Tibial nerve (tissue), 4 donors: ENCODE results near the gene B4GALNT1.

Experiments
- CTCF ChIP-seq, 5 experiments: fragments of 200-600 bp in 3 of 5; fragments of 450-650 bp in 2 of 5; sonication (generic) in 3 of 5; IDR thresholded peaks; one replicate each; pipeline ENCODE4 v1.5.1; 2016 to 2019; ENCODE audit warnings: antibody characterized with exemption in 5 of 5, mild to moderate bottlenecking in 3 of 5, moderate library complexity in 2 of 5
- EP300 ChIP-seq, 2 donors: sonication (generic); formaldehyde crosslinking; IDR thresholded peaks; one replicate each; pipeline ENCODE4 v1.6.1; 2017; ENCODE audit warnings: antibody characterized with exemption in 2 of 2, mild to moderate bottlenecking in 1 of 2
- POLR2A ChIP-seq, 2 donors: fragments of 450-650 bp; IDR thresholded peaks; one replicate each; pipeline ENCODE4 v1.6.1; 2017; ENCODE audit warnings: antibody characterized with exemption in 2 of 2, mild to moderate bottlenecking in 2 of 2, moderate library complexity in 2 of 2

GRCh38 chr12:57591782-57592325 lies 41.1 kb downstream of the B4GALNT1 start:
- TF ChIP-seq CTCF (IDR thresholded peaks at IDR 0.05) (no peak), POLR2A (IDR thresholded peaks at IDR 0.05) (no peak), EP300 (IDR thresholded peaks at IDR 0.05) (no peak)
